GM19351 (cell line): ENCODE data around the gene PHF2.

Experiments
- ATAC-seq: cut with Tn5 transposase; IDR thresholded peaks from one replicate; pipeline ENCODE4 v1.9.1; 2021; ENCODE audit warnings: mild to moderate bottlenecking, moderate library complexity; ENCODE audit not compliant: unreplicated experiment

The PHF2 gene

GRCh38 chr9:93576258-93577077 is at the start of gene PHF2:
Gene PHF2 (plus strand): TSS chr9:93576584. CDS start chr9:93576774, 190 bp downstream.
- peak; percentile 44 for ATAC-seq

GRCh38 chr9:93531374-93531773 is 45.0 kb upstream of the PHF2 start:
- no peak for ATAC-seq

- ATAC-seq, result no peak
These were observed 44.2 kb upstream of the PHF2 start for GRCh38 chr9:93532141-93532540.

GRCh38 chr9:93533863-93534262 is 42.5 kb upstream of the PHF2 start:
- no peak for ATAC-seq

GRCh38 chr9:93536167-93536566 is 40.2 kb upstream of the PHF2 start:
- ATAC-seq, result no peak

- no peak for ATAC-seq
These were observed 39.5 kb upstream of the PHF2 start for GRCh38 chr9:93536874-93537273.

- no peak for ATAC-seq
These were observed 36.1 kb upstream of the PHF2 start for GRCh38 chr9:93540305-93540704.

- ATAC-seq, result no peak
These were observed 35.4 kb upstream of the PHF2 start for GRCh38 chr9:93541005-93541404.

- ATAC-seq, result no peak
These were observed 34.6 kb upstream of the PHF2 start for GRCh38 chr9:93541581-93542349.

- ATAC-seq, result no peak
These were observed 33.3 kb upstream of the PHF2 start for GRCh38 chr9:93543117-93543516.

GRCh38 chr9:93546356-93546755 is 30.0 kb upstream of the PHF2 start:
- ATAC-seq, result no peak

- ATAC-seq, result no peak
These were observed 26.8 kb upstream of the PHF2 start for GRCh38 chr9:93549611-93550010.

- ATAC-seq, result no peak
These were observed 23.5 kb upstream of the PHF2 start for GRCh38 chr9:93552923-93553322.

GRCh38 chr9:93555370-93555769 is 21.0 kb upstream of the PHF2 start:
- no peak for ATAC-seq

GRCh38 chr9:93557366-93558137 is 18.8 kb upstream of the PHF2 start:
- no peak for ATAC-seq

- ATAC-seq, result no peak
These were observed 17.9 kb upstream of the PHF2 start for GRCh38 chr9:93558503-93558902.

GRCh38 chr9:93560991-93561390 is 15.4 kb upstream of the PHF2 start:
- no peak for ATAC-seq

- ATAC-seq, result no peak
These were observed 14.2 kb upstream of the PHF2 start for GRCh38 chr9:93562157-93562556.

- ATAC-seq, result no peak
These were observed 11.3 kb upstream of the PHF2 start for GRCh38 chr9:93565089-93565488.

- ATAC-seq, result peak; percentile 89
These were observed 9.7 kb upstream of the PHF2 start for GRCh38 chr9:93566408-93567270.
